ENCODE results near the gene KCTD7. TPM values are rescaled to one million over a fixed set of nuclear protein-coding genes. Genes with fewer than 3 reads are reported as not detected.
A peak's percentile ranks its signal among the peaks of the same experiment; 100 is the strongest.
"Not testable (repeated sequence)": the region's sequence is repeated elsewhere in the genome, so short reads cannot be mapped to it uniquely, and the experiment has no call there.

Gene KCTD7
- total RNA-seq, 2 experiments from 2014 or later = 6.3 to 7.5 TPM

DNA sequence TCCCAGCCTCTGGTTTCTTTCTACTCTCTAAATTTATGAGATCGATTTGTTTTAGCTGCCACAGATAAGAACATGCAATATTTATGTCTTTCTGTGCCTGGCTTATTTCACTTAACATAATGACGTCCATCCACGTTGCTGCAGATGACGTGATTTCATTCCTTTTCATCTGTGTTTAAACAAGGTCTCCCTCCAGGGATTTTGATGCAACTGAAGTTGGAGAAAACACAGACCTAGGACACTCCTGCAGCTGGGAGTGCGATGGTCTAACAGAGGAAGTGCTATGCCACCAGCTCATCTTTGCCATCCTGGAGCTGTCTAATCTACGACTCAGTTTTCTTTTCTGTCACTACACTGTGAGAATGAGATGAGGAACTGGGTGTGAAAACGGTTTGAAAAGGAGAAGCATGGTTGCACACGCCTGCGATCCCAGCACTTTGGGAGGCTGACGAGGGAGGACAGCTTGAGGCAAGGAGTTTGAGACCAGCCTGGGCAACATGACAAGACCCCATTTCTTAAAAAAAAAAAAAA is 1.5 kb upstream of the KCTD7 start:
- H3K4me1 Mint-ChIP-seq (ENCODE audit: low read depth) = peaks cover 35% of the 10 kb centered on the region
- intact Hi-C loops (cut with micrococcal nuclease) = no loop called here
- CTCF ChIA-PET = interaction anchor here (0.6 to 1.4 kb wide), 3 partner anchors 20 to 70 kb away, joined by 3 read pairs; no protein-coding TSS in a partner anchor
- H3K27me3 Mint-ChIP-seq (ENCODE audit: low read depth) = no peaks in the 10 kb centered on the region
- DNase-seq = no peak
- peak overlapping the region; percentile 59 for H3K4me3 Mint-ChIP-seq
- no peaks in the 10 kb centered on the region for H3K9me3 Mint-ChIP-seq
- H3K36me3 Mint-ChIP-seq (ENCODE audit: low read depth) = no peaks in the 10 kb centered on the region
- H3K27ac Mint-ChIP-seq = peak overlapping the region; percentile 18

DNA sequence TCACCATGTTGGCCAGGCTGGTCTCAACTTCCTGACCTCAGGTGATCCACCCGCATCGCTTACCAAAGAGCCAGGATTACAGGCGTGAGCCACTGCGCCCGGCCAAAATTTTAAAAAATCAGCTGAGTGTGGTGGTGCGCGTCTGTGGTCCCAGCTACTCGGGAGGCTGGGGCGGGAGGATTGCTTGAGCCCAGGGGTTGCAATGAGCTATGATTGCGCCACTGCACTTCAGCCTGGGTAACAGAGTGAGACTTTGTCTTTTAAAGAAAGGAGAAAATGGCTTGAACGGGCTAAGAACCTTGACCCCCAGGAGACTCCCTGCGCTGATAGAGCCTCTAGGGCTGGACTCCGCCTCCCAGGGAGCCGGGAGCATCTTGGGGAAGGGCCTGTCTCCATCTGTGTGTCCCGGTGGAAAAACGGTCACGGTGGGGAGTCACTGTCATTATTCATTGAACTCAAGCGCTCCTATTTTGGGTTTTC is 760 bp upstream of the KCTD7 start:
- Mint-ChIP-seq H3K4me1 (ENCODE audit: low read depth) (peaks cover 40% of the 10 kb centered on the region), H3K27me3 (ENCODE audit: low read depth) (no peaks in the 10 kb centered on the region), H3K36me3 (ENCODE audit: low read depth) (no peaks in the 10 kb centered on the region), H3K4me3 (peak overlapping the region; percentile 83), H3K9me3 (no peaks in the 10 kb centered on the region), H3K27ac (peak overlapping the region; percentile 70)
- intact Hi-C loops (cut with micrococcal nuclease) = loop anchor here (1.0 to 2.0 kb wide), 8 partner anchors 26 to 368 kb away; partner anchors contain the start of genes TMEM248 and TYW1
- peak; percentile 33 for DNase-seq
- CTCF ChIA-PET = interaction anchor here (0.6 to 1.4 kb wide), 3 partner anchors 21 to 71 kb away, joined by 3 read pairs; no protein-coding TSS in a partner anchor

DNA sequence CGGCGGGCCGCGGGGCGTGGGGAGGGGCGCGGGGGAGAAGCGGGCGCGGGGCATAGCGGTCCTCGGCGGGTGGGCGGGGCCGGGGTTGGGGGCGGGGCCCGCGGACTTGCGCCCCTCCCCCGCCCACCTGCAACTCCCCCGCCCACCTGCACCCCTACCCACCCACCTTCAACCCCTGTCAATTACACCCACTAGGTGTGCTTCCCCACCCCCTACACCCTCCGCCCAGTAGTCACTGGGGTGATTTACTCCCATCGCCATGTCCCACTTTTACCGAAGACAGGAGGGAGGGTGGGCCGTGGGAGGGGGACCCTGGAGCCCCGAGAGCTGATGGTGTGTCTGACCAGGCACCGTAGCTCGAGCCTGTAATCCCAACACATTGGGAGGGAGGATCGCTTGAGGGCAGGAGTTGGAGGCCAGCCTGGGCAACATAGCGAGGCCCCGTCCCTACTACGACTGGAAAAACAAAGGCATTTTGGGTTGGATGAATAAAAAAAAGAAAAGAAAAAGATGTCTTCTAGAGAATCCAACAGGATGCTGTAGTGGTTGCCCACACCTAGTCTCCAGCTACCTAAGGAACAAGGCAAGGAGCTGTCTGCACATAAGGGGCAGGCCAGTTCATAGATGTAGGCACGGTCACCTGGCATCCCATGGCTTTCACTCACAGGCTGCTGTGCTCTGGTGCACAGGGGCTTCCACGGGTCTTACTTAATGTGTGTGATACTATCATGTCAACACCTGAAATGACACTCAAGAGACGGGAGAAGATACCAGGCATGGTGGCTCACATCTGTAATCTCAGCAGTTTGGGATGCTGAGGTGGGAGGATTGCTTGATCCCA is 761 bp downstream of the KCTD7 start:
- Mint-ChIP-seq H3K36me3 (ENCODE audit: low read depth) (peaks cover under 1% of the 10 kb centered on the region), H3K4me1 (ENCODE audit: low read depth) (peaks cover 42% of the 10 kb centered on the region), H3K27me3 (ENCODE audit: low read depth) (no peaks in the 10 kb centered on the region), H3K9me3 (no peaks in the 10 kb centered on the region), H3K27ac (no peak overlapping the region), H3K4me3 (peak overlapping the region; percentile 78)
- DNase-seq = no peak
- CTCF ChIA-PET = no interaction called here
- intact Hi-C loops (cut with micrococcal nuclease) = loop anchor here (1.0 to 2.0 kb wide), 3 partner anchors 73 to 878 kb away; partner anchors contain the start of gene RABGEF1

DNA sequence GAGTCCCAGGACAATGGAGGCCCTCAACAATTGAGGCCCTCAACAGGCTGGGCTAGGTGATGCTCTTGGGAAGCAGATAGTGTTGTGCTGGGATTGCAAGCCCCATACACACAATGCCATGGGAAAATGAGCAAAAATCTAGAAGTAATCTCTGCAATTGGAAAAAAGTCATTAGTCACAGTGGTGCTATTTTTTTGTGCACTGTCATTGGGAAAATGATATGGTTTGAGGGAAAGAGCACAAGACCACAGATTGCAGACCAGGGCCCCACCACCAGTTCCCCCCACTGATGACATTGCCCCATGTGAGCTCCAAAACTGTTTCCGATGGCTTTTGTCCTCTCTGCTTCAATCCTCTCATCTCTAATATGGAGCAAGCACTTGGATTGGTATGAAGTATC is 1.9 kb downstream of the KCTD7 start:
- Mint-ChIP-seq H3K27me3 (ENCODE audit: low read depth) (no peaks in the 10 kb centered on the region), H3K4me1 (ENCODE audit: low read depth) (peaks cover 43% of the 10 kb centered on the region), H3K9me3 (no peaks in the 10 kb centered on the region), H3K4me3 (no peak overlapping the region), H3K36me3 (ENCODE audit: low read depth) (peaks cover 2% of the 10 kb centered on the region), H3K27ac (no peak overlapping the region)
- DNase-seq = no peak
- CTCF ChIA-PET = interaction anchor here (0.9 to 1.2 kb wide), 2 partner anchors 15 to 20 kb away, joined by 3 to 4 read pairs; no protein-coding TSS in a partner anchor
- intact Hi-C loops (cut with micrococcal nuclease) = no loop called here

DNA sequence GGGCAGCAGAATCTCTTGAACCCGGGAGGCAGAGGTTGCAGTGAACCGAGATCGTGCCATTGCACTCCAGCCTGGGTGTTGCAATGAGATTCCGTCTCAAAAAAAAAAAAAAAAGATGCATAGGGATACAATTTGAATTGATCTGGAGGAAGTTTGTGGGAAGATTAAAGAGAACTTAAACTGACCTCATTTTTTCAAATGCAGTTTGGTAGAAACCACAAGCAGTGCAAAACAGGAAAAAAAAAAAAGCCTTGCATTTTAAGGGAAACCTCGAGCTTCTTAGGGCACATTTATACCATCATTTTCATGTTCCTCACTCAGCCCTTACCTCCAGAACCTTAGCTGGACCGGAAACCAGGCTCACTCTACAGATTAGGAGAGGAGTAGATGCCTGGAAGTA is 2.8 kb downstream of the KCTD7 start:
- intact Hi-C loops (cut with micrococcal nuclease) = no loop called here
- H3K36me3 Mint-ChIP-seq (ENCODE audit: low read depth) = peaks cover 2% of the 10 kb centered on the region
- CTCF ChIA-PET = interaction anchor here (0.6 to 1.2 kb wide), 4 partner anchors 14 to 138 kb away, joined by 3 to 6 read pairs (median 4); no protein-coding TSS in a partner anchor
- no peak for DNase-seq
- H3K9me3 Mint-ChIP-seq = no peaks in the 10 kb centered on the region
- peak overlapping the region; percentile 38 for H3K4me3 Mint-ChIP-seq
- peaks cover 49% of the 10 kb centered on the region for H3K4me1 Mint-ChIP-seq (ENCODE audit: low read depth)
- peak overlapping the region; percentile 75 for H3K27ac Mint-ChIP-seq
- no peaks in the 10 kb centered on the region for H3K27me3 Mint-ChIP-seq (ENCODE audit: low read depth)

DNA sequence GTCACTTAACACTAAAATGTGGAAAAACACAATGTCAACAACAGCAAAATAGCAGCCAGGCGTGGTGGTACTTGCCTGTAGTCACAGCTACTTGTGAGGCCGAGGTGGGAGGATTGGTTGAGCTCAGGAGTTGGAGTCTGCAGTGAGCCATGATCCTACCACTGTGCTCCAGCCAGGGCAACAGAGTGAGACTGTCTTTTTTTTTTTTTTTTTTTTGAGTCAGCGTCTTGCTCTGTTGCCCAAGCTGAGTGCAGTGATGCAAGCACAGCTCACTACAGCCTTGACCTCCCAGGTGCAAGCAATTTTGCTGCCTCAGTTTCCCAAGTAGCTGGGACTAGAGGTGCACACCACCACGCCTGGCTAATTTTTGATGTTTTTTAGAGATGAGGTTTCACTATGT is 6.1 kb downstream of the KCTD7 start:
- Mint-ChIP-seq H3K4me1 (ENCODE audit: low read depth) (peaks cover 36% of the 10 kb centered on the region), H3K27me3 (ENCODE audit: low read depth) (no peaks in the 10 kb centered on the region), H3K4me3 (no peak overlapping the region), H3K27ac (no peak overlapping the region), H3K36me3 (ENCODE audit: low read depth) (peaks cover 10% of the 10 kb centered on the region), H3K9me3 (no peaks in the 10 kb centered on the region)
- intact Hi-C loops (cut with micrococcal nuclease) = no loop called here
- CTCF ChIA-PET = interaction anchor here (0.9 kb wide), 1 partner anchor 86 kb away, joined by 6 read pairs; no protein-coding TSS in a partner anchor
- DNase-seq = no peak

DNA sequence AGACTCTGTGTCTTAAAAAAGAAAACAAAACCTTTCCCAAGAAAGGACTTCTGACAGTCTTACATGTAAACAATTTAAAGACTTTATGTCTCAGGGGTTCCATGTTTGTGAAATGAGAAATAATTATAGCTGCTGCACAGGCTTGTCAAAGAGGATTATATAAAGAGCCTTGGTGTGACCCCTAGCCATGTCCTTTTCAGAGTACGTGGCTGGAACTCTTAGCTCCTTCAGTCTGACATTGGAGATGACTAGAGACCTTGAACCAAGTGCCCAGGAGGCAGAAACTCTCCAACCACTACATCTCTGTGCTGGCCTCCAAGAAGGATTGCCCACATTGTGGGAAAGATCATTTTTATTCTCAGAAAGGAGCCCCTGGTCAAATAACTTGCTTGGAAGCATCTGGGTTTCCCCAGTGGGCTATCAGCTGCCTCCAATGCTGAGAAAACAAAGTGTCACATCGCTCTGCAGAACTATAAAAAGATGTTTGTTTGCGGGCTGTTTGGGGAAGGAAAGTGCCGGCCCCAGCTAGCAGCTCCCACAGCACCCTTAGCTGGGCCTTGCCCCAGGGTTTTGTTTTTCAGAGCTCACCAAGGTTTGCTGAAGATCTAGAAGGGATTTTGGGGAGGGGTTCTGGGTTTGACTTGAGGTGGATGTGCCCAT is 6.8 kb downstream of the KCTD7 start:
- CTCF ChIA-PET = interaction anchor here (0.6 to 0.9 kb wide), 2 partner anchors 45 to 85 kb away, joined by 3 to 6 read pairs; no protein-coding TSS in a partner anchor
- intact Hi-C loops (cut with micrococcal nuclease); H3K27ac Mint-ChIP-seq; DNase-seq; H3K27me3 Mint-ChIP-seq (ENCODE audit: low read depth); H3K4me3 Mint-ChIP-seq; H3K9me3 Mint-ChIP-seq: not testable (repeated sequence)
- Mint-ChIP-seq H3K4me1 (ENCODE audit: low read depth) (peaks cover 30% of the 10 kb centered on the region), H3K36me3 (ENCODE audit: low read depth) (peaks cover 12% of the 10 kb centered on the region)

DNA sequence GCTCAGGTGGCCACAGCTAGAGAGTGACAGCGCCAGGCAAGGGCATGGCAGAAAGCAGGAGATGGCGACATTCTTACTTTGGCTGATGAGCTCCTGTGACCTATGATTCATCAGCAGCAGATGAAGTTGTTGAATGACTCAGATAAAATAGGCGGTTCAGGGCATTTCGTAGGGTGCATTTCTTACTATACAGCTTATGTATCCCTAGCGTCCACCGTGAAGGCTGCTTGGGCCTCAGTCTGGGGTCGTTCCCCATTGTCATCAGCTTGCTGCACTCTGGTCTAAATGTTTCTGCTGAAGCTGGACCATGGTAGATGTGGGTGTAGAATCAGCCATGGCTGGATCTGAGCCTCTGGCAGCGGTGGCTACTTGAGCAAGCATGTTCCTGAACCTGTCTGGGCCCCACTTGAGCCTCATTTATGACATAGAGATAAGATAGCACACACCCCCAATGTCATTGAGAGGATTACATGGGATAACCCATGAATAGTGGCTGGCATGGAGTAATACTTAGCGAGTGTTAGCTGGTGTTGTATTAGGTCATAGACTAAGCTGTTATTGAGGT is 7.4 kb downstream of the KCTD7 start:
- Mint-ChIP-seq H3K4me1 (ENCODE audit: low read depth) (peaks cover 24% of the 10 kb centered on the region), H3K36me3 (ENCODE audit: low read depth) (peaks cover 12% of the 10 kb centered on the region), H3K27ac (peak overlapping the region; percentile 8)
- intact Hi-C loops (cut with micrococcal nuclease); H3K9me3 Mint-ChIP-seq; H3K27me3 Mint-ChIP-seq (ENCODE audit: low read depth); H3K4me3 Mint-ChIP-seq: not testable (repeated sequence)
- CTCF ChIA-PET = interaction anchor here (0.6 kb wide), 1 partner anchor 15 kb away, joined by 3 read pairs; no protein-coding TSS in a partner anchor
- DNase-seq = peak; percentile 54

DNA sequence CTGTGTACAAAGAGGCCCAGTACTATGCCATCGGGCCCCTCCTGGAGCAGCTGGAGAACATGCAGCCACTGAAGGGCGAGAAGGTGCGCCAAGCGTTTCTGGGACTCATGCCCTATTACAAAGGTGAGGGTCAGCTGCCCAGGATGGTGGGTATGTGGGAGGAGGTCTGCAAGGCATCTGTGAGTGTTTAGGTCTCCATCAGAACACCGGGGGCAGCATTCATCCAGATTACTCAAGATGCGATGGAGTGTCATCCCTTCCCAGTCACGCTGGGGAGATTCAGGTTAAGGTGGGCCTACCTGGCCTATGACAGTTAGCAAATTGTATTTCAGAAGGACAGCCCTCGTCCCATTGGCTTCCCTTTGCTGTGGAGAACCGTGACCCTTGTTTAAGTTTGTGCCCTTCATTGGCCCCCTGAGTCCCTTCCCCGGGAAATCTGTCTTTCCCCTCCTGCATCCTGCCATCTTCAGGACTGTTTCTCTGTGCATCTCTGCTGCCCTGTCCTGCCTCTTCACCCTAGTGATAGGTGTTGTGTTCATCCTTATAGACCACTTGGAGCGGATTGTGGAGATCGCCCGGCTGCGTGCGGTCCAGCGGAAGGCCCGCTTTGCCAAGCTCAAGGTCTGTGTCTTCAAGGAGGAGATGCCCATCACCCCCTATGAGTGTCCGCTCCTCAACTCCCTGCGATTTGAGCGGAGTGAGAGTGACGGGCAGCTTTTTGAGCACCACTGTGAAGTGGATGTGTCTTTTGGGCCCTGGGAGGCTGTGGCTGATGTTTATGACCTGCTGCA is 9.8 kb downstream of the KCTD7 start:
- H3K27me3 Mint-ChIP-seq (ENCODE audit: low read depth) = no peaks in the 10 kb centered on the region
- H3K9me3 Mint-ChIP-seq = no peaks in the 10 kb centered on the region
- no peak for DNase-seq
- H3K27ac Mint-ChIP-seq = no peak overlapping the region
- CTCF ChIA-PET = no interaction called here
- H3K4me3 Mint-ChIP-seq = no peak overlapping the region
- intact Hi-C loops (cut with micrococcal nuclease) = no loop called here
- peaks cover 12% of the 10 kb centered on the region for H3K36me3 Mint-ChIP-seq (ENCODE audit: low read depth)
- H3K4me1 Mint-ChIP-seq (ENCODE audit: low read depth) = peaks cover 7% of the 10 kb centered on the region

DNA sequence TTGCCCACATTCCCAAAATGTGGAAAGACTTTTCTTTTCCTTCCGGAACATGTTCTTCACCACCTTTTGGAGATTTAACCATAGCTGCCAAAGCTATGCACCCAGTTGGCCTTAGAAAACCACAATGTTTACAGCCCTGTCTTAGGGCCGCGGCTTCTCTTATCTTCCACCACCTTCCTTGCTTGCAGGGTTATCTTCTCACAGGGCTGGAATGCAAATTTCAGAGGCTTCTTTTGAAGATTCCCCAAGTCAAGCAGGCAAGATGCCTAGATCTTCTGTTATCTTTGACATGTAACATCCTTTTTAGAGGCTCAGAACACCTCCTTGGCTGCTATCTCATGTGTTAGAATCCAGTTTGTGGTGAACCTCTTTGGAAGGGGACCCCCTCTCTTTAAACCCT is 11.1 kb downstream of the KCTD7 start:
- H3K4me3 Mint-ChIP-seq = no peak overlapping the region
- no peaks in the 10 kb centered on the region for H3K9me3 Mint-ChIP-seq
- no peak overlapping the region for H3K27ac Mint-ChIP-seq
- DNase-seq = no peak
- no peaks in the 10 kb centered on the region for H3K27me3 Mint-ChIP-seq (ENCODE audit: low read depth)
- CTCF ChIA-PET = no interaction called here
- intact Hi-C loops (cut with micrococcal nuclease) = no loop called here
- H3K36me3 Mint-ChIP-seq (ENCODE audit: low read depth) = peaks cover 12% of the 10 kb centered on the region
- peaks cover 5% of the 10 kb centered on the region for H3K4me1 Mint-ChIP-seq (ENCODE audit: low read depth)

DNA sequence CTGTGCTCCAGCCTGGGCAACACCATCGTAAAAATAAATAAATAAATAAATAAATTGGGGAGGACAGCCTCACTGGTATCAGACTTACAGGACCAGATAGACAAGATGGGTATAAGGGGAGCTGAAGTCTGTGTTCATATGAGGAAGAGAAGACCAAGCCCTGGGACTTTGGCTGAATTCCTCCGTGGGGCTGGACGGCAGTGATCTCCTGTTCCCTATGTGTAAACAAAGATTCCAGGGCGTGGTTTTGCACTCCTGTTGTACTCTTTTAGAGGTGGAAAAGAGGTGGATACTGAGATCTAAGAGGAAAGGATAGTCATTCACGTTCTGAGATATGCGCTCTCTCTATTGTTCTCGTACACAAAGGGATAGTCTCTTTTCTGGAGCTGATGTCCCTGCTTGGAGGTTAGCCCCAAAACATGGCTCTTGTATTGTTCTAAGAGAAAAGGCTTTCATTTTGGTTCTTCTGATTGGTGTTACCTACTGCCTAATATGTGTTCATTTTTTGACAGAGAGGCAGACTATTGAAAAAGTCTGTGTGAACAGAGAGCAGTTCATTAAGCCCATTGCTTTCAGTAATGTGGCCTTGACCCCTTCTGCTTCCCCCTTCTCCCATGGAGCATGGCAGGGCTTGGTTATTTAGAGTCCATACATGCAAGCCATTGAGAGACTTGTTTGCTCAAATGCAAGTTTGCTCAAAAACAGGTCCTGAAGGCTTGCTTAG is 12.3 kb downstream of the KCTD7 start:
- Mint-ChIP-seq H3K4me1 (ENCODE audit: low read depth) (peaks cover 2% of the 10 kb centered on the region), H3K27ac (no peak overlapping the region), H3K27me3 (ENCODE audit: low read depth) (no peaks in the 10 kb centered on the region), H3K36me3 (ENCODE audit: low read depth) (peaks cover 12% of the 10 kb centered on the region), H3K4me3 (no peak overlapping the region), H3K9me3 (no peaks in the 10 kb centered on the region)
- CTCF ChIA-PET = no interaction called here
- intact Hi-C loops (cut with micrococcal nuclease) = no loop called here
- no peak for DNase-seq

Data from activated naive CD4-positive, alpha-beta T cell treated with anti-CD3 and anti-CD28 coated beads for 36 hours (primary cell).